Keratinocyte (primary cell): ENCODE results near the gene ECM2. TPM values are rescaled to one million over a fixed set of nuclear protein-coding genes. Genes with fewer than 3 reads are reported as not detected.
A peak's percentile ranks its signal among the peaks of the same experiment; 100 is the strongest.

Source experiments
- DNase-seq: peaks from one replicate; pipeline ENCODE4 v3.0.0-alpha.2; 2011; ENCODE audit warnings: low read depth, missing footprints, low spot score
- FAIRE-seq: peaks from 2 replicates; lab custom pipeline; 2011; peaks lifted over from hg19 to GRCh38; lab: Jason Lieb, UNC
- H2AFZ ChIP-seq: 2 replicates; pipeline ENCODE4 v1.6.0; 2012; ENCODE audit warnings: low read length, control low read depth, inconsistent platforms; ENCODE audit not compliant: control insufficient read depth
- H3K27ac ChIP-seq: 2 replicates; pipeline ENCODE4 v1.5.1; 2011; ENCODE audit warnings: low read length; ENCODE audit not compliant: control insufficient read depth, insufficient read depth
- H3K27me3 ChIP-seq: 3 replicates; pipeline ENCODE4 v1.6.0; 2011; ENCODE audit warnings: low read length; ENCODE audit not compliant: control insufficient read depth, insufficient read depth; ENCODE audit errors: extremely low read depth
- H3K36me3 ChIP-seq, 2 experiments: 2 replicates in 1 of 2; 3 replicates in 1 of 2; pipeline ENCODE4 v1.5.1; 2011; ENCODE audit warnings: low read length in 2 of 2, mild to moderate bottlenecking in 1 of 2; ENCODE audit not compliant: control insufficient read depth in 2 of 2, insufficient read depth in 2 of 2; ENCODE audit errors: extremely low read depth in 1 of 2
- H3K4me1 ChIP-seq: 3 replicates; pipeline ENCODE4 v1.5.1; 2011; ENCODE audit warnings: low read length; ENCODE audit not compliant: control insufficient read depth, insufficient read depth; ENCODE audit errors: extremely low read depth
- H3K4me2 ChIP-seq: 3 replicates; pipeline ENCODE4 v1.6.0; 2011; ENCODE audit warnings: low read depth, low read length; ENCODE audit not compliant: control insufficient read depth, insufficient read depth; ENCODE audit errors: extremely low read depth
- H3K4me3 ChIP-seq, 3 experiments: fragments of 200-600 bp in 1 of 3; sonication (generic) in 1 of 3; 2 replicates in 2 of 3; 3 replicates in 1 of 3; pipeline ENCODE4 v1.5.1; 2011 to 2016; ENCODE audit warnings: low read length in 3 of 3, mild to moderate bottlenecking in 3 of 3, control low read depth in 2 of 3, inconsistent platforms in 1 of 3, low read depth in 1 of 3, mixed read lengths in 1 of 3, mixed run types in 1 of 3, moderate library complexity in 1 of 3; ENCODE audit not compliant: control insufficient read depth in 2 of 3, insufficient read depth in 2 of 3; ENCODE audit errors: extremely low read depth in 1 of 3
- H3K79me2 ChIP-seq: 2 replicates; pipeline ENCODE4 v1.6.0; 2012; ENCODE audit warnings: low read length; ENCODE audit not compliant: control insufficient read depth, insufficient read depth
- H3K9ac ChIP-seq: 3 replicates; pipeline ENCODE4 v1.6.0; 2011; ENCODE audit warnings: low read length; ENCODE audit not compliant: control insufficient read depth, insufficient read depth; ENCODE audit errors: extremely low read depth
- H3K9me1 ChIP-seq: 3 replicates; pipeline ENCODE4 v1.6.0; 2011; ENCODE audit warnings: low read length; ENCODE audit not compliant: control insufficient read depth, insufficient read depth; ENCODE audit errors: extremely low read depth
- H3K9me3 ChIP-seq: 2 replicates; pipeline ENCODE4 v1.5.1; 2012; ENCODE audit warnings: low read depth, low read length; ENCODE audit not compliant: control insufficient read depth
- H4K20me1 ChIP-seq: 3 replicates; pipeline ENCODE4 v1.6.0; 2011; ENCODE audit warnings: low read length; ENCODE audit not compliant: control insufficient read depth, insufficient read depth; ENCODE audit errors: extremely low read depth
- EZH2 ChIP-seq: IDR thresholded peaks from one replicate; pipeline ENCODE4 v1.6.1; 2012; ENCODE audit warnings: inconsistent platforms, mild to moderate bottlenecking, low read length, moderate library complexity
- dilution Hi-C: fragments of 300-500 bp; cut with MboI; formaldehyde crosslinking; loops from one replicate; pipeline ENCODE4 v1.7.0; 2020; ENCODE audit warnings: low sequenced_read_pairs; ENCODE audit not compliant: extremely low pct_ligation_motif_present
- polyA plus RNA-seq, 5 experiments: library from polyadenylated mRNA; depleted of rRNA in 3 of 5; stranded (reverse) in 3 of 5; stranded (forward) in 1 of 5; unstranded in 1 of 5; fragments of >200 nt; gene quantifications; 1 replicate in 1 of 5; 2 replicates in 3 of 5; 3 replicates in 1 of 5; pipeline versions ENCODE4 v1.2.1 to v1.2.3, GENCODE V29; 2011 to 2012; ENCODE audit warnings: missing spikeins in 2 of 5, low read depth in 1 of 5, low replicate concordance in 1 of 5
- TF ChIP-seq, protein P1 (sequence below), 3 experiments: IDR thresholded peaks in 1 of 3; conservative IDR thresholded peaks in 1 of 3; optimal IDR thresholded peaks in 1 of 3; 2 replicates in 2 of 3; 3 replicates in 1 of 3; pipeline versions ENCODE3 to v1.5.1; 2011; ENCODE audit warnings: low read length in 3 of 3, mild to moderate bottlenecking in 3 of 3, moderate library complexity in 2 of 3, control low read depth in 1 of 3, inconsistent platforms in 1 of 3; ENCODE audit not compliant: insufficient read depth in 2 of 3; ENCODE audit errors: extremely low read depth in 1 of 3

ECM2 gene
- polyA plus RNA-seq, 1 donor (not counting 4 experiments of a cell fraction or from before 2014, with no cell fraction given), result 0.75 TPM

DNA sequence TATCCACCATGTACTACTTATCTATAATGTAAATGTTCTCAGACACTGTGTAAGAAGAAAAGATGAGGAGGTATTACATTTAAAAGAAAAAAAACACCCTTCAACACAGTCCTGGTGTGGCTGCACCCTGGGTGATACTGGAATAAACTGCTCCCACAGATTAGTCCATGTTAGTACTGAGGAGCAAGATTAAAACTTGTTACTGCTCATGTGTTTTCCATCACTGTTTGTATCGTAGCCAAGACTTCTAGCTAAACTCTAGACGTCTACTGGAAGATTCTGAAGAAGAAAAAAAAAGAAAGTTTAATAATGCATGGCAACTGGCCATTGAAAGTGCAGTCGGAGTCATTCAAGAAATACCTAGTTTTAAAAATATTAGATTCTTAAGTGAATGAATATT, 53.5 kb downstream of the ECM2 start, which contains the start of gene ASPN:
TSS of gene ASPN (minus strand) at position 178 of the 400 bp plus-strand sequence.
- H3K27me3 ChIP-seq, result no peaks in the 10 kb centered on the region
- H3K4me2 ChIP-seq, result peak within 1 kb of the TSS; percentile 67
- no peak for DNase-seq
- H3K4me1 ChIP-seq, result peaks cover 36% of the 10 kb centered on the region
- no peaks in the 10 kb centered on the region for H3K79me2 ChIP-seq
- TF ChIP-seq, protein P1, sequence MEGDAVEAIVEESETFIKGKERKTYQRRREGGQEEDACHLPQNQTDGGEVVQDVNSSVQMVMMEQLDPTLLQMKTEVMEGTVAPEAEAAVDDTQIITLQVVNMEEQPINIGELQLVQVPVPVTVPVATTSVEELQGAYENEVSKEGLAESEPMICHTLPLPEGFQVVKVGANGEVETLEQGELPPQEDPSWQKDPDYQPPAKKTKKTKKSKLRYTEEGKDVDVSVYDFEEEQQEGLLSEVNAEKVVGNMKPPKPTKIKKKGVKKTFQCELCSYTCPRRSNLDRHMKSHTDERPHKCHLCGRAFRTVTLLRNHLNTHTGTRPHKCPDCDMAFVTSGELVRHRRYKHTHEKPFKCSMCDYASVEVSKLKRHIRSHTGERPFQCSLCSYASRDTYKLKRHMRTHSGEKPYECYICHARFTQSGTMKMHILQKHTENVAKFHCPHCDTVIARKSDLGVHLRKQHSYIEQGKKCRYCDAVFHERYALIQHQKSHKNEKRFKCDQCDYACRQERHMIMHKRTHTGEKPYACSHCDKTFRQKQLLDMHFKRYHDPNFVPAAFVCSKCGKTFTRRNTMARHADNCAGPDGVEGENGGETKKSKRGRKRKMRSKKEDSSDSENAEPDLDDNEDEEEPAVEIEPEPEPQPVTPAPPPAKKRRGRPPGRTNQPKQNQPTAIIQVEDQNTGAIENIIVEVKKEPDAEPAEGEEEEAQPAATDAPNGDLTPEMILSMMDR (optimal IDR thresholded peaks at IDR 0.05 in 1 of 3, IDR thresholded peaks at IDR 0.05 in 1 of 3, conservative IDR thresholded peaks at IDR 0.05 in 1 of 3; ENCODE audit: extremely low read depth in 1 of 3, insufficient read depth in 2 of 3, low read length in 3 of 3), result no peak
- no peak for TF ChIP-seq EZH2
- no peaks in the 10 kb centered on the region for H3K36me3 ChIP-seq
- H3K9me3 ChIP-seq, result no peaks in the 10 kb centered on the region
- H3K9me1 ChIP-seq, result no peaks in the 10 kb centered on the region
- peak within 1 kb of the TSS; percentile 70 for H2AFZ ChIP-seq
- H3K27ac ChIP-seq, result peak within 1 kb of the TSS; percentile 90
- H3K4me3 ChIP-seq, result no peak within 1 kb of the TSS
- peak; percentile 17 for FAIRE-seq
- dilution Hi-C loops, result no loop called here
- H3K9ac ChIP-seq, result no peak within 1 kb of the TSS
- no peaks in the 10 kb centered on the region for H4K20me1 ChIP-seq

DNA sequence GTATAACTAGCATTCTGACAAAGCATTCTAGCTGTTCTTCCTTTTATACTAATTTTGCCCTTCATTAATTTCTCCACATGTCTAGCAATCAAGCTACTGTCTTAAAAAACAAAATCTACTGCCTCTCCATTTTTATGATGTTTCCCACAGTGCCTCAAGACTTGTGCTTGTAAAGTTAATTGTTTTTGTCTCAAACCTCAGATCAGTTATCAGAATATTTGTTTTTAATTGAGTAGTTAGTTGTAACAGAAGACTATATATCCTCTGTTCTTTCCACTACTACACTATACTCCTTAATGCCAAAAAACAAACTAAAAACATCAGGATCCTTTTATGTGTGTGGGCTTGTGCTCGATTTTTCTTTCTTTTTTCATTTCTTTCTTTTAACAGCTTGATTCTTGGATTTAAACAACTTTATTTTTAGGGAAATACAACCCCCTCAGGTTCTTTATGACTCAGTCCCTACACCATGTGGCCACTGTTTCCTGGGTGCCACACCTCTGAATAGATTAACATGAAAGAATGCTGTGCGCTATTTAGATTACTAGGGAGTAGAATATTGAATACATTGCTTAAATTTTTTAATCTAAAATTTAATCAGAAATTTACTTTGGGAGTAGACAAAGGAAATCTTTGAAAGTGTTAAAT, 54.7 kb downstream of the ECM2 start:
- H3K4me3 ChIP-seq, result peak overlapping the region in 2 of 3 experiments; percentile 13 to 39
- no peaks in the 10 kb centered on the region for H3K9me1 ChIP-seq
- no peaks in the 10 kb centered on the region for H3K79me2 ChIP-seq
- no peak for TF ChIP-seq EZH2
- TF ChIP-seq, protein P1 (optimal IDR thresholded peaks at IDR 0.05 in 1 of 3, IDR thresholded peaks at IDR 0.05 in 1 of 3, conservative IDR thresholded peaks at IDR 0.05 in 1 of 3; ENCODE audit: extremely low read depth in 1 of 3, insufficient read depth in 2 of 3, low read length in 3 of 3), result no peak
- peak; percentile 17 for FAIRE-seq
- peak overlapping the region; percentile 67 for H3K4me2 ChIP-seq
- no peak for DNase-seq
- H3K9me3 ChIP-seq, result no peaks in the 10 kb centered on the region
- H2AFZ ChIP-seq, result peak overlapping the region; percentile 83
- H3K36me3 ChIP-seq, result no peaks in the 10 kb centered on the region
- H4K20me1 ChIP-seq, result no peaks in the 10 kb centered on the region
- peak overlapping the region; percentile 90 for H3K27ac ChIP-seq
- peak overlapping the region; percentile 35 for H3K9ac ChIP-seq
- H3K4me1 ChIP-seq, result peaks cover 36% of the 10 kb centered on the region
- dilution Hi-C loops, result no loop called here
- no peaks in the 10 kb centered on the region for H3K27me3 ChIP-seq
